K562 (cell line): ENCODE results near the gene NONO. TPM values are rescaled to one million over a fixed set of nuclear protein-coding genes. Genes with fewer than 3 reads are reported as not detected.

Experiments used
- FOXJ2 ChIP-seq: fragments of 200-800 bp; sonication (Bioruptor generic); IDR thresholded peaks from 2 replicates; pipeline ENCODE4 v1.6.1; 2016; ENCODE audit warnings: missing genetic modification characterization, missing compliant biosample characterization
- FOXM1 ChIP-seq, 2 experiments: fragments of 450-650 bp in 1 of 2; sonication (generic) in 1 of 2; formaldehyde crosslinking in 1 of 2; IDR thresholded peaks; 2 replicates each; pipeline versions ENCODE4 v1.6.1 to v1.9.0; 2017 to 2022; ENCODE audit warnings: low read depth in 2 of 2, mild to moderate bottlenecking in 2 of 2, missing genetic modification reagents in 1 of 2, moderate library complexity in 1 of 2
- HES1 ChIP-seq: fragments of 450-650 bp; IDR thresholded peaks from 2 replicates; pipeline ENCODE4 v1.6.1; 2016; ENCODE audit warnings: low read depth, mild to moderate bottlenecking, moderate library complexity
- ZKSCAN8 ChIP-seq: fragments of 200-800 bp; sonication (Bioruptor generic); IDR thresholded peaks from 2 replicates; pipeline ENCODE4 v1.6.1; 2016; ENCODE audit warnings: missing genetic modification characterization, missing compliant biosample characterization
- ZNF584 ChIP-seq: fragments of 200-800 bp; sonication (Bioruptor generic); IDR thresholded peaks from 2 replicates; pipeline ENCODE4 v1.6.1; 2016; ENCODE audit warnings: low read depth, mild to moderate bottlenecking, missing genetic modification characterization, missing compliant biosample characterization
- ZNF592 ChIP-seq: fragments of 450-650 bp; IDR thresholded peaks from 2 replicates; pipeline ENCODE4 v1.6.1; 2017; ENCODE audit warnings: antibody characterized with exemption, mild to moderate bottlenecking
- ZSCAN32 ChIP-seq: fragments of 450-650 bp; formaldehyde crosslinking; IDR thresholded peaks from 2 replicates; pipeline ENCODE4 v1.4.0; 2020; ENCODE audit warnings: mild to moderate bottlenecking, moderate library complexity
- polyA plus RNA-seq, 8 experiments: library from polyadenylated mRNA; depleted of rRNA in 4 of 8; stranded (reverse) in 5 of 8; unstranded in 3 of 8; fragments of >200 nt; fragmentation: Nextera tagmentation in 2 of 8; fragmentation: Illumina TruSeq in 1 of 8; extraction: Ambion mirVana in 2 of 8; extraction: Trizol in 1 of 8; gene quantifications; 2 replicates each; pipeline versions ENCODE4 v1.2.1 to v1.2.3, GENCODE V29; 2011 to 2014; ENCODE audit warnings: inconsistent platforms in 1 of 8, missing spikeins in 1 of 8
- total RNA-seq, 7 experiments: library from RNA; depleted of rRNA in 6 of 7; stranded (reverse); fragments of >200 nt in 6 of 7; fragmentation: Illumina TruSeq in 2 of 7; extraction: Trizol in 2 of 7; gene quantifications; 2 replicates each; pipeline versions ENCODE4 v1.2.1 to v1.2.3, GENCODE V29; 2011 to 2021; ENCODE audit warnings: low replicate concordance in 1 of 7

NONO gene
- total and polyA plus RNA-seq, 9 of the 15 experiments (the other 6 are each of a cell fraction or from before 2014, with no cell fraction given) = 333 to 651 (median 451) TPM

- TF ChIP-seq ZNF592 = no peak
- no peak for TF ChIP-seq ZSCAN32 (CRISPR knock-in tag)
- no peak for TF ChIP-seq FOXM1 (IDR thresholded peaks at IDR 0.05; ENCODE audit: low read depth)
- TF ChIP-seq FOXM1 (CRISPR knock-in tag; IDR thresholded peaks at IDR 0.05; ENCODE audit: low read depth) = no peak
- no peak for TF ChIP-seq HES1
- TF ChIP-seq FOXJ2 (tag) = no peak
- TF ChIP-seq ZNF584 (CRISPR knock-in tag) = peak; percentile 87
- peak; percentile 58; the same call in 1 of the 2 replicates for TF ChIP-seq ZKSCAN8
Observed at GRCh38 chrX:71244359-71245128, 38.9 kb upstream of the NONO start (continued).
